RCC 7860 (cell line): ENCODE results near the gene RBM17.
"Not testable (repeated sequence)": the region's sequence is repeated elsewhere in the genome, so short reads cannot be mapped to it uniquely, and the experiment has no call there.

Experiments used
- DNase-seq: peaks from one replicate; pipeline ENCODE4 v3.0.0-alpha.2; 2015; ENCODE audit warnings: low spot score
- FAIRE-seq: peaks from 2 replicates; lab custom pipeline; 2012; peaks lifted over from hg19 to GRCh38; lab: Jason Lieb, UNC

Gene RBM17

GRCh38 chr10:6088721-6089333 lies at the start of gene RBM17:
RBM17 (plus strand) TSS chr10:6089034; CDS start chr10:6097066, 8,032 bp downstream.
- FAIRE-seq, result no peak

GRCh38 chr10:6039711-6040110 lies 49.1 kb upstream of the RBM17 start:
- FAIRE-seq, result no peak
- DNase-seq, result no peak

More at GRCh38 chr10:6088721-6089333, at the start of gene RBM17:
- peak; percentile 83 for DNase-seq

GRCh38 chr10:6040205-6040604 lies 48.6 kb upstream of the RBM17 start:
- no peak for FAIRE-seq
- no peak for DNase-seq

GRCh38 chr10:6043377-6043776 lies 45.5 kb upstream of the RBM17 start:
- not testable (repeated sequence) for FAIRE-seq, DNase-seq

- DNase-seq (no peak), FAIRE-seq (no peak)
Observed at GRCh38 chr10:6044060-6044459, 44.8 kb upstream of the RBM17 start.

- no peak for FAIRE-seq
- no peak for DNase-seq
Observed at GRCh38 chr10:6044751-6045313, 44.0 kb upstream of the RBM17 start.

- no peak for DNase-seq
- FAIRE-seq, result no peak
Observed at GRCh38 chr10:6045314-6045848, 43.5 kb upstream of the RBM17 start.

GRCh38 chr10:6045878-6046772 lies 42.7 kb upstream of the RBM17 start:
- DNase-seq, result no peak
- no peak for FAIRE-seq

- DNase-seq (no peak), FAIRE-seq (no peak)
Observed at GRCh38 chr10:6046773-6047611, 41.8 kb upstream of the RBM17 start.

GRCh38 chr10:6047847-6048246 lies 41.0 kb upstream of the RBM17 start:
- FAIRE-seq (no peak), DNase-seq (no peak)

GRCh38 chr10:6048281-6049030 lies 40.4 kb upstream of the RBM17 start:
- DNase-seq, result no peak
- no peak for FAIRE-seq

- no peak for FAIRE-seq
- no peak for DNase-seq
Observed at GRCh38 chr10:6049031-6049400, 39.8 kb upstream of the RBM17 start.

GRCh38 chr10:6050801-6051445 lies 37.9 kb upstream of the RBM17 start:
- FAIRE-seq (no peak), DNase-seq (no peak)

- FAIRE-seq, result no peak
- no peak for DNase-seq
Observed at GRCh38 chr10:6052247-6053221, 36.3 kb upstream of the RBM17 start.

GRCh38 chr10:6053303-6053702 lies 35.5 kb upstream of the RBM17 start:
- FAIRE-seq, result no peak
- DNase-seq, result no peak

GRCh38 chr10:6053816-6054631 lies 34.8 kb upstream of the RBM17 start:
- DNase-seq, result no peak
- no peak for FAIRE-seq

- DNase-seq (no peak), FAIRE-seq (no peak)
Observed at GRCh38 chr10:6054884-6055283, 34.0 kb upstream of the RBM17 start.

- FAIRE-seq (no peak), DNase-seq (no peak)
Observed at GRCh38 chr10:6055929-6056328, 32.9 kb upstream of the RBM17 start.
